HFFc6 (cell line): ENCODE data around the gene ACER3. TPM values are rescaled to one million over a fixed set of nuclear protein-coding genes. Genes with fewer than 3 reads are reported as not detected.
"Not testable (repeated sequence)": the region's sequence is repeated elsewhere in the genome, so short reads cannot be mapped to it uniquely, and the experiment has no call there.

Source experiments
- DNase-seq: peaks from one replicate; pipeline ENCODE4 v3.0.0-alpha.2; 2018
- H3K27ac Mint-ChIP-seq: 2 replicates; pipeline ENCODE4 v1.8.0; 2020; ENCODE audit warnings: mild to moderate bottlenecking, mixed read lengths
- H3K27me3 Mint-ChIP-seq: 2 replicates; pipeline ENCODE4 v1.8.0; 2021; ENCODE audit warnings: mild to moderate bottlenecking, moderate library complexity, mixed read lengths; ENCODE audit not compliant: insufficient read depth
- H3K36me3 Mint-ChIP-seq: 2 replicates; pipeline ENCODE4 v1.8.0; 2021; ENCODE audit warnings: low read depth, mixed read lengths
- H3K4me1 Mint-ChIP-seq: 2 replicates; pipeline ENCODE4 v1.8.0; 2020; ENCODE audit warnings: low read depth, mixed read lengths
- H3K4me3 Mint-ChIP-seq: 2 replicates; pipeline ENCODE4 v1.8.0; 2020; ENCODE audit warnings: mild to moderate bottlenecking, moderate library complexity, mixed read lengths
- H3K9me3 Mint-ChIP-seq: 2 replicates; pipeline ENCODE4 v1.8.0; 2020; ENCODE audit warnings: mild to moderate bottlenecking, mixed read lengths
- total RNA-seq, 6 experiments: library from RNA; stranded (reverse); fragmentation: NEBNext Ultra II Directional; extraction: Animal tissue kit (Norgen Biotek cat#: 25700); gene quantifications; 2 replicates in 1 of 6; 3 replicates in 5 of 6; pipeline ENCODE4 v1.2.3, GENCODE V29; 2021
- TF ChIP-seq, protein P1 (sequence below): fragments of 200-600 bp; sonication (generic); IDR thresholded peaks from 2 replicates; pipeline ENCODE4 v1.5.0; 2021; ENCODE audit warnings: antibody characterized with exemption, mild to moderate bottlenecking

ACER3 gene
- total RNA-seq, 6 experiments from 2014 or later = 13.9 to 18.2 (median 15.3) TPM

DNA sequence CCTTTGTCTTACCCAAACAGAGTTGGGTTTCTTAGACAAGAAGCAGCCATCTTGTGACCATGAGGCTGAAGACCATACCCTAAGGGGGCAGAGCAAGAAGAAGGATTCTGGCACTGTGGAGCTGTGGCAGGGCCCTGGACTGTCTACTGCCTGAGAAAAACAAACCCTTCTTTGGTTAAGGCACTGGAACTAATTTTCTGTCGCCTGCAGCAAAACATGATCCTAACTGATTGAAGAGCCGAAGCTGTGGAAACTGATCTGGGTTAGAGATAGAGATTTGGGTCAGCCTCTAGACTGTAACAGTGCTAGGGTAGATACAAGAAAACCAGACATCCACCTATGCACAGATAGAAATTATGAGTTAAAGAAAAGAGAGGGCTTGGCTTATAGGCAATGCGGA lies 11.3 kb upstream of the ACER3 start:
- no peak overlapping the region for H3K4me3 Mint-ChIP-seq
- H3K4me1 Mint-ChIP-seq = no peaks in the 10 kb centered on the region
- H3K36me3 Mint-ChIP-seq = no peaks in the 10 kb centered on the region
- no peak overlapping the region for H3K27ac Mint-ChIP-seq
- no peak for DNase-seq
- TF ChIP-seq, protein P1, sequence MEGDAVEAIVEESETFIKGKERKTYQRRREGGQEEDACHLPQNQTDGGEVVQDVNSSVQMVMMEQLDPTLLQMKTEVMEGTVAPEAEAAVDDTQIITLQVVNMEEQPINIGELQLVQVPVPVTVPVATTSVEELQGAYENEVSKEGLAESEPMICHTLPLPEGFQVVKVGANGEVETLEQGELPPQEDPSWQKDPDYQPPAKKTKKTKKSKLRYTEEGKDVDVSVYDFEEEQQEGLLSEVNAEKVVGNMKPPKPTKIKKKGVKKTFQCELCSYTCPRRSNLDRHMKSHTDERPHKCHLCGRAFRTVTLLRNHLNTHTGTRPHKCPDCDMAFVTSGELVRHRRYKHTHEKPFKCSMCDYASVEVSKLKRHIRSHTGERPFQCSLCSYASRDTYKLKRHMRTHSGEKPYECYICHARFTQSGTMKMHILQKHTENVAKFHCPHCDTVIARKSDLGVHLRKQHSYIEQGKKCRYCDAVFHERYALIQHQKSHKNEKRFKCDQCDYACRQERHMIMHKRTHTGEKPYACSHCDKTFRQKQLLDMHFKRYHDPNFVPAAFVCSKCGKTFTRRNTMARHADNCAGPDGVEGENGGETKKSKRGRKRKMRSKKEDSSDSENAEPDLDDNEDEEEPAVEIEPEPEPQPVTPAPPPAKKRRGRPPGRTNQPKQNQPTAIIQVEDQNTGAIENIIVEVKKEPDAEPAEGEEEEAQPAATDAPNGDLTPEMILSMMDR = no peak
- H3K9me3 Mint-ChIP-seq = peaks cover under 1% of the 10 kb centered on the region; the same call in 1 of the 2 replicates
- peaks cover 12% of the 10 kb centered on the region for H3K27me3 Mint-ChIP-seq

DNA sequence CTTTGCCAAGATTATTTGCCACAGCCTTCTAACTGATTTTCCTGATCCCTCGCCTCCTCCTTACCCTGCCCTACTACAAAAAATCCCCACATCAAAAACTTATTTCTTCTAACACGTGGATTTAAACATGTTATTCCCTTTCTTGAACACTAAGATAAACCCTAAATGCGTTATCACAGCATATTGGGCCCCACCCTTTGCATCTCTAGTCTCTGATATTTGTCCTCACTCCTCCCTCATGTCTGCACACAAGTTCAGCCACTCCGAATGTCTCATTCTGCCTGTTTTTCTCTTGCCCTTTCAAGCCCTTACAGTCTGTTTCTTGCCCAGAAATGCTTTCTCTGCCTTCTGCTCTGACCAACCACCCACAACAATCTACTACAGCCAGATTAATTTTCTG lies 10.6 kb upstream of the ACER3 start:
- H3K4me1 Mint-ChIP-seq = no peaks in the 10 kb centered on the region
- TF ChIP-seq, protein P1 = no peak
- no peak overlapping the region for H3K4me3 Mint-ChIP-seq
- no peak for DNase-seq
- no peak overlapping the region for H3K27ac Mint-ChIP-seq
- peaks cover 12% of the 10 kb centered on the region for H3K27me3 Mint-ChIP-seq
- no peaks in the 10 kb centered on the region for H3K9me3 Mint-ChIP-seq
- no peaks in the 10 kb centered on the region for H3K36me3 Mint-ChIP-seq

DNA sequence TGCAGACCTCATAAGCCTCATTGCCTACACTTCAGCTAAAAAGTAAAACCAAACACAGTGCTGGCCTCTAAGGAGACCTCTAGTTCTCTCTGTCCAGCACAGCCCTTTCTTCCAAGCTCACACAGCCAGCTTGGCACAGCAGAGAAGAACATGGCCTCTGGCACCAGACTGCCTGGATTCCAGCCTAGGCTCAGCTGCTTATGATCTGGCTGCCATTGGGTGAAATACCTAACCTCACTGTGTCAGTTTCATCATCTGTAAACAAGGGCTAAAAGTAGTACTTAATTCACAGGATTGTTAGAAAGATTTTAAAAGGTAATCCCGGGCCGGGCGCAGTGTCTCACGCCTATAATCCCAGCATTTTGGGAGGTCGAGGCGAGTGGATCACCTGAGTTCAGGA lies 9.9 kb upstream of the ACER3 start:
- H3K27ac Mint-ChIP-seq = no peak overlapping the region
- no peaks in the 10 kb centered on the region for H3K9me3 Mint-ChIP-seq
- no peak for DNase-seq
- peaks cover 12% of the 10 kb centered on the region for H3K27me3 Mint-ChIP-seq
- H3K4me3 Mint-ChIP-seq = no peak overlapping the region
- no peaks in the 10 kb centered on the region for H3K4me1 Mint-ChIP-seq
- TF ChIP-seq, protein P1 = no peak
- H3K36me3 Mint-ChIP-seq = no peaks in the 10 kb centered on the region

DNA sequence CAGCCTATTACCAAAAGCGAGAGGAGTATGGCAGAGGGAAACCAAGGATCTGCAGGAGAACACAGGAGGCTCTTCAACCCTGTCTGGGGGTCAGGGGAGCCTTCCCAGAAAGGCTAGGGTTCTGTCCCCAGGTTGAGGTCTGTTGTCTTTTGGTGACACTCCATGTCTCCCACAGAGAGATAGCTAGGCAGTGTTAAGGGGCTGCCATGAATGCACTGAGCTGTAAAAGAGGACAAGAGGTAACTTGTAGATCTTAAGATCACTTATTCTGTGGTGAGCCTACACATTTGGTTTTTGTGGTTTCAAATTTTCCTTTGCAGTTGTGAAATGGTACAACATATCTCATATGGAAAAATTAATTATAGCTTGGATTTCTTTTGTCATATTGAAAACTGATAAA lies 6.0 kb upstream of the ACER3 start:
- Mint-ChIP-seq H3K4me3 (no peak overlapping the region), H3K27me3 (no peaks in the 10 kb centered on the region; the same call in 1 of the 2 replicates), H3K36me3 (no peaks in the 10 kb centered on the region), H3K4me1 (0 out of 2 replicates have a peak, but pooled peaks cover 5% of the 10 kb centered on the region), H3K9me3 (no peaks in the 10 kb centered on the region), H3K27ac (no peak overlapping the region)
- TF ChIP-seq, protein P1 = no peak
- DNase-seq = no peak

DNA sequence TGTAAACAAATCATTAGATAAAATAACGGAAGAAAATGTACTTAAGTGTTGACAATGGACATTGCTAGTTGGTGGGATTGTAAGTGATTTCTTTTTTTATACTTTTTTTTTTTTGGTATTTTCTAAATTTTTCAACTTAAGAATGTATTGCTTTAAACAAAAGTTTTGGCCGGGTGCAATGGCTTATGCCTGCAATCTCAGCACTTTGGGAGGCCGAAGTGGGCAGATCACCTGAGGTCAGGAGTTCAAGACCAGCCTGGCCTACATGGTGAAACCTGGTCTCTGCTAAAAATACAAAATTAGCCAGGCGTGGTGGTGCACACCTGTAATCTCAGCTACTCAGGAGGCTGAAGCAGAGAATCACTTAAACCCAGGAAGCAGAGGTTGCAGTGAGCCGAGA lies 5.0 kb upstream of the ACER3 start:
- H3K9me3 Mint-ChIP-seq, H3K27ac Mint-ChIP-seq, H3K4me1 Mint-ChIP-seq, H3K36me3 Mint-ChIP-seq, DNase-seq, H3K4me3 Mint-ChIP-seq, H3K27me3 Mint-ChIP-seq: not testable (repeated sequence)

DNA sequence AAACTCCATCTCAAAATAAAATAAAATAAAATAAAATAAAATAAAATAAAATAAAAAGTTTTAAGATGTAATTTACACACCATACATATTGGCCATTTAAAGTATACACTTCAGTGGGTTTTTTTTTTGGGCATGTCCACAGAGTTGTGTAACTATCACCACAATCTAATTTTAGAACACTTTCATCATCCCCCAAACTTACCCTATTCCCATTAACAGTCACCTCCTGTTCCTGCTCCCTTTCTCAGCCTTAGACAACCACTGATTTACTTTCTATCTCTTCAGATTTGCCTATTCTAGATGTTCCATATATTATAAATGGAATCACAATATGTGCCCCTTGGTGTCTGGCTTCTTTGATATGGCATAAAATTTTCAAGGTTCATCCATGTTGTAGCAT lies 4.6 kb upstream of the ACER3 start:
- no peak overlapping the region for H3K4me3 Mint-ChIP-seq
- no peak for DNase-seq

More for the DNA sequence above, 4.6 kb upstream of the ACER3 start:
- Mint-ChIP-seq H3K36me3 (no peaks in the 10 kb centered on the region), H3K27ac (no peak overlapping the region), H3K27me3 (no peaks in the 10 kb centered on the region; the same call in 1 of the 2 replicates), H3K9me3 (no peaks in the 10 kb centered on the region), H3K4me1 (0 out of 2 replicates have a peak, but pooled peaks cover 5% of the 10 kb centered on the region)
- TF ChIP-seq, protein P1 = no peak
